H1 (cell line): ENCODE data around the gene ANP32A. TPM values are rescaled to one million over a fixed set of nuclear protein-coding genes. Genes with fewer than 3 reads are reported as not detected.

ENCODE experiments used
- CTCF ChIA-PET: fragments of 300-600 bp; sonication (Branson Sonifier 250); formaldehyde crosslinking; loops from one replicate; lab custom pipeline; 2021; ENCODE audit not compliant: partially characterized antibody; lab: Charles Lee
- POLR2A ChIA-PET: fragments of 300-600 bp; sonication (Branson Sonifier 250); formaldehyde crosslinking; loops from one replicate; lab custom pipeline; 2021; ENCODE audit warnings: inconsistent platforms; ENCODE audit not compliant: partially characterized antibody; lab: Charles Lee
- DNase-seq, 2 experiments: peaks; one replicate each; pipeline versions ENCODE4 v3.0.0 to v3.0.0-alpha.2; 2010 to 2022; ENCODE audit warnings: low spot score in 2 of 2, low read depth in 1 of 2, mixed read lengths in 1 of 2
- FAIRE-seq: peaks from 2 replicates; lab custom pipeline; 2011; peaks lifted over from hg19 to GRCh38; lab: Jason Lieb, UNC
- H2AFZ ChIP-seq: 2 replicates; pipeline ENCODE4 v1.8.1; 2012; ENCODE audit warnings: low read length, inconsistent platforms
- H2AK5ac ChIP-seq: 2 replicates; pipeline ENCODE4 v1.6.1; 2013; ENCODE audit warnings: low read depth, low read length
- H2BK120ac ChIP-seq: replicated peaks from 2 replicates; pipeline ENCODE3; 2013; ENCODE audit warnings: low read depth, low read length, inconsistent platforms
- H2BK12ac ChIP-seq: 2 replicates; pipeline ENCODE4 v1.6.1; 2013; ENCODE audit warnings: low read depth, low read length
- H2BK15ac ChIP-seq: 2 replicates; pipeline ENCODE4 v1.6.1; 2013; ENCODE audit warnings: low read length
- H2BK20ac ChIP-seq: 2 replicates; pipeline ENCODE4 v1.6.1; 2013; ENCODE audit warnings: low read length
- H2BK5ac ChIP-seq: 2 replicates; pipeline ENCODE4 v1.6.1; 2013; ENCODE audit warnings: low read depth, low read length
- H3K14ac ChIP-seq: 2 replicates; pipeline ENCODE4 v1.6.1; 2013; ENCODE audit warnings: inconsistent platforms; ENCODE audit not compliant: insufficient read length
- H3K18ac ChIP-seq: 2 replicates; pipeline ENCODE4 v1.6.1; 2013; ENCODE audit warnings: low read length; ENCODE audit errors: extremely low read depth
- H3K23ac ChIP-seq: 2 replicates; pipeline ENCODE4 v1.6.1; 2013; ENCODE audit warnings: inconsistent platforms; ENCODE audit not compliant: insufficient read length
- H3K23me2 ChIP-seq: 2 replicates; pipeline ENCODE4 v1.6.1; 2013; ENCODE audit warnings: low read depth, low read length
- H3K27ac ChIP-seq: 2 replicates; pipeline ENCODE4 v1.6.1; 2011; ENCODE audit warnings: low read depth, low read length, inconsistent platforms
- H3K27me3 ChIP-seq, 4 experiments: replicated peaks in 1 of 4; 1 replicate in 1 of 4; 2 replicates in 3 of 4; pipeline versions ENCODE4 v1.6.1 to v1.8.1; 2011 to 2013; ENCODE audit warnings: low read length in 3 of 4, mild to moderate bottlenecking in 3 of 4, inconsistent platforms in 2 of 4, mixed read lengths in 2 of 4, moderate library complexity in 1 of 4; ENCODE audit not compliant: control insufficient read depth in 3 of 4, insufficient read depth in 3 of 4; ENCODE audit errors: extremely low read depth in 1 of 4
- H3K36me3 ChIP-seq, 4 experiments: 2 replicates each; pipeline versions ENCODE4 v1.6.1 to v1.8.1; 2011 to 2013; ENCODE audit warnings: mild to moderate bottlenecking in 4 of 4, low read length in 3 of 4, moderate library complexity in 2 of 4, control low read depth in 1 of 4, inconsistent platforms in 1 of 4; ENCODE audit not compliant: insufficient read depth in 4 of 4, control insufficient read depth in 2 of 4
- H3K4ac ChIP-seq: replicated peaks from 2 replicates; pipeline ENCODE3; 2013; ENCODE audit warnings: low read length, low read depth, mixed read lengths, inconsistent platforms; ENCODE audit not compliant: insufficient read length
- H3K4me1 ChIP-seq, 4 experiments: replicated peaks in 1 of 4; 1 replicate in 1 of 4; 2 replicates in 3 of 4; pipeline versions ENCODE4 v1.6.1 to v1.8.1; 2011 to 2013; ENCODE audit warnings: low read length in 3 of 4, inconsistent platforms in 2 of 4, mixed read lengths in 1 of 4; ENCODE audit not compliant: insufficient read depth in 4 of 4, control insufficient read depth in 3 of 4
- H3K4me2 ChIP-seq, 2 experiments: 2 replicates each; pipeline versions ENCODE4 v1.6.1 to v1.8.1; 2011 to 2013; ENCODE audit warnings: low read depth in 2 of 2, low read length in 2 of 2, control low read depth in 1 of 2, inconsistent platforms in 1 of 2, mild to moderate bottlenecking in 1 of 2; ENCODE audit not compliant: insufficient read depth in 1 of 2
- H3K4me3 ChIP-seq, 4 experiments: fragments of 200-600, 300-600 bp in 1 of 4; sonication (generic), shearing (Covaris generic), sonication (Bioruptor Twin) in 1 of 4; 2 replicates each; pipeline versions ENCODE4 v1.5.1 to v1.8.1; 2011 to 2016; ENCODE audit warnings: low read length in 4 of 4, low read depth in 3 of 4, control low read depth in 2 of 4, inconsistent platforms in 2 of 4, mild to moderate bottlenecking in 2 of 4, mixed read lengths in 1 of 4, moderate library complexity in 1 of 4; ENCODE audit not compliant: insufficient read depth in 2 of 4; ENCODE audit errors: extremely low read depth in 1 of 4
- H3K56ac ChIP-seq: replicated peaks from 2 replicates; pipeline ENCODE3; 2013; ENCODE audit warnings: low read depth, mild to moderate bottlenecking, mixed read lengths, low read length, inconsistent platforms; ENCODE audit not compliant: insufficient read length
- H3K79me1 ChIP-seq: 2 replicates; pipeline ENCODE4 v1.6.1; 2013; ENCODE audit warnings: low read depth, low read length, control low read depth
- H3K79me2 ChIP-seq, 2 experiments: 2 replicates each; pipeline versions ENCODE4 v1.6.1 to v1.8.1; 2012 to 2013; ENCODE audit warnings: low read length in 2 of 2, mild to moderate bottlenecking in 2 of 2, inconsistent platforms in 1 of 2; ENCODE audit not compliant: insufficient read depth in 2 of 2, control insufficient read depth in 1 of 2
- H3K9ac ChIP-seq, 4 experiments: replicated peaks in 1 of 4; 1 replicate in 1 of 4; 2 replicates in 3 of 4; pipeline versions ENCODE4 v1.6.1 to v1.8.1; 2011 to 2013; ENCODE audit warnings: low read depth in 3 of 4, low read length in 3 of 4, control low read depth in 2 of 4, mild to moderate bottlenecking in 2 of 4, moderate library complexity in 2 of 4, inconsistent platforms in 1 of 4; ENCODE audit errors: extremely low read depth in 1 of 4
- H3K9me3 ChIP-seq, 2 experiments: 2 replicates each; pipeline versions ENCODE4 v1.6.1 to v1.8.1; 2012 to 2013; ENCODE audit warnings: mild to moderate bottlenecking in 2 of 2, moderate library complexity in 2 of 2, control low read depth in 1 of 2, inconsistent platforms in 1 of 2, low read depth in 1 of 2, low read length in 1 of 2, mixed read lengths in 1 of 2; ENCODE audit not compliant: insufficient read depth in 2 of 2
- H4K20me1 ChIP-seq, 2 experiments: replicated peaks in 1 of 2; 2 replicates each; pipeline versions ENCODE3 to v1.8.1; 2011 to 2013; ENCODE audit warnings: inconsistent platforms in 2 of 2, low read length in 2 of 2, mild to moderate bottlenecking in 1 of 2; ENCODE audit not compliant: insufficient read depth in 2 of 2, control insufficient read depth in 1 of 2
- H4K5ac ChIP-seq: 2 replicates; pipeline ENCODE4 v1.6.1; 2013; ENCODE audit warnings: low read length, low read depth, mixed read lengths, inconsistent platforms; ENCODE audit not compliant: insufficient read length
- H4K8ac ChIP-seq: 2 replicates; pipeline ENCODE4 v1.8.0; 2013; ENCODE audit warnings: mild to moderate bottlenecking, moderate library complexity, low read length, inconsistent platforms; ENCODE audit not compliant: insufficient read depth; ENCODE audit errors: extremely low read depth
- H4K91ac ChIP-seq: replicated peaks from 2 replicates; pipeline ENCODE3; 2013; ENCODE audit warnings: low read length, mixed read lengths, inconsistent platforms; ENCODE audit not compliant: insufficient read length
- ATF2 ChIP-seq: IDR thresholded peaks from 2 replicates; pipeline ENCODE4 v1.6.1; 2012; ENCODE audit warnings: low read length, inconsistent platforms
- BCL11A ChIP-seq, 2 experiments: IDR thresholded peaks; one replicate each; pipeline ENCODE4 v1.6.1; 2011; ENCODE audit warnings: low read depth in 2 of 2, low read length in 2 of 2, mild to moderate bottlenecking in 2 of 2
- CBX5 ChIP-seq: fragments of 300-800, 300-1000 bp; sonication (generic); IDR thresholded peaks from 2 replicates; pipeline ENCODE4 v1.7.1; 2016; ENCODE audit warnings: antibody characterized with exemption, low read length, low read depth
- CHD2 ChIP-seq: IDR thresholded peaks from 2 replicates; pipeline ENCODE4 v1.6.1; 2012; ENCODE audit warnings: low read length, improper control_type of control experiment
- EGR1 ChIP-seq: IDR thresholded peaks from 2 replicates; pipeline ENCODE4 v1.6.1; 2011; ENCODE audit warnings: low read depth, low read length, borderline replicate concordance
- NRF1 ChIP-seq: IDR thresholded peaks from 2 replicates; pipeline ENCODE4 v1.6.1; 2011; ENCODE audit warnings: mild to moderate bottlenecking, low read depth, low read length, improper control_type of control experiment
- PHF8 ChIP-seq: fragments of 200-600 bp; sonication (generic); conservative IDR thresholded peaks from 2 replicates; pipeline ENCODE4 v1.7.1; 2012; ENCODE audit warnings: low read depth, mild to moderate bottlenecking, inconsistent platforms, low read length, moderate library complexity
- POLR2A ChIP-seq, 2 experiments: IDR thresholded peaks; 1 replicate in 1 of 2; 2 replicates in 1 of 2; pipeline ENCODE4 v1.6.1; 2011; ENCODE audit warnings: low read depth in 2 of 2, low read length in 2 of 2, mild to moderate bottlenecking in 2 of 2; ENCODE audit errors: control extremely low read depth in 1 of 2
- SP1 ChIP-seq: IDR thresholded peaks from 2 replicates; pipeline ENCODE4 v1.6.1; 2011; ENCODE audit warnings: low read depth, low read length
- SP2 ChIP-seq: IDR thresholded peaks from 2 replicates; pipeline ENCODE4 v1.6.1; 2012; ENCODE audit warnings: mild to moderate bottlenecking, low read length, inconsistent platforms
- SRF ChIP-seq: IDR thresholded peaks from 2 replicates; pipeline ENCODE4 v1.6.1; 2011; ENCODE audit warnings: mild to moderate bottlenecking, low read depth, low read length, moderate library complexity
- TAF1 ChIP-seq: IDR thresholded peaks from 2 replicates; pipeline ENCODE4 v1.6.1; 2011; ENCODE audit warnings: mild to moderate bottlenecking, low read depth, low read length
- WGBS, 2 experiments: shearing (Covaris generic) in 1 of 2; methylation state at CpG; one replicate each; pipeline versions ENCODE4 v1.1.6 to v1.1.7; 2013 to 2015; ENCODE audit warnings: low lambda C conversion rate in 2 of 2, mixed read lengths in 2 of 2, inconsistent platforms in 1 of 2, low coverage in 1 of 2, missing lambda C conversion rate in 1 of 2; ENCODE audit not compliant: insufficient replicate concordance in 2 of 2, insufficient coverage in 1 of 2, insufficient read length in 1 of 2; ENCODE audit errors: extremely low coverage in 1 of 2, missing lambda C conversion rate in 1 of 2; 5-methylcytosine and 5-hydroxymethylcytosine counted together
- polyA plus RNA-seq, 7 experiments: library from polyadenylated mRNA; depleted of rRNA in 3 of 7; stranded (reverse) in 5 of 7; unstranded in 2 of 7; fragments of >200 nt in 5 of 7; fragments of 200-250 nt in 2 of 7; gene quantifications; 1 replicate in 5 of 7; 2 replicates in 1 of 7; 4 replicates in 1 of 7; pipeline versions ENCODE4 v1.2.1 to v1.2.3, GENCODE V29; 2011 to 2013; ENCODE audit warnings: missing spikeins in 2 of 7, mixed read lengths in 2 of 7
- total RNA-seq: library from RNA; stranded (reverse); fragmentation: NEBNext Ultra II Directional; extraction: Animal tissue kit (Norgen Biotek cat#: 25700); gene quantifications from 2 replicates; pipeline ENCODE4 v1.2.1, GENCODE V29; 2021

Gene ANP32A
- total and polyA plus RNA-seq, 2 of the 8 experiments (the other 6 are each of a cell fraction or from before 2014, with no cell fraction given) = 70.8 to 295 TPM

- H2BK5ac ChIP-seq = no peak overlapping the region
- no peak overlapping the region for H2BK120ac ChIP-seq
- H3K79me2 ChIP-seq = peaks cover 63 to 99% of the 10 kb centered on the region in 2 experiments
- ChIA-PET CTCF (interaction anchor here (0.7 to 2.4 kb wide), 7 partner anchors 13 to 596 kb away, joined by 3 to 10 read pairs (median 4); no protein-coding TSS in a partner anchor), POLR2A (no interaction called here)
- H3K27me3 ChIP-seq = no peaks in the 10 kb centered on the region
- H3K9ac ChIP-seq = no peak overlapping the region
- H3K79me1 ChIP-seq = peaks cover 34% of the 10 kb centered on the region
- WGBS, 2 experiments = 71% methylated on average over 4 of the region's 4 CpGs; no CpG with 5 or more reads in 1 of the 2 experiments
- no peak overlapping the region for H3K4ac ChIP-seq
- H2BK20ac ChIP-seq = no peak overlapping the region
- H3K4me3 ChIP-seq = no peak overlapping the region
- H3K18ac ChIP-seq = no peak overlapping the region
- no peak overlapping the region for H3K27ac ChIP-seq
- FAIRE-seq (no peak), DNase-seq (no peak)
- peaks cover 12 to 31% (median 18%) of the 10 kb centered on the region in 4 experiments for H3K4me1 ChIP-seq
- peaks cover 5% of the 10 kb centered on the region for H3K23me2 ChIP-seq
- peaks cover 61 to 72% of the 10 kb centered on the region in 2 experiments for H4K20me1 ChIP-seq
- H4K5ac ChIP-seq = no peak overlapping the region
- H3K36me3 ChIP-seq = peaks cover 0 to under 1% (median 0%) of the 10 kb centered on the region in 4 experiments; a peak in 1 of 8 replicates
- no peak overlapping the region for H2AK5ac ChIP-seq
- no peak overlapping the region for H4K91ac ChIP-seq
- no peak overlapping the region for H3K23ac ChIP-seq
- no peak overlapping the region for H3K56ac ChIP-seq
- H2BK15ac ChIP-seq = no peak overlapping the region
- no peak overlapping the region for H3K4me2 ChIP-seq
- H3K14ac ChIP-seq = no peak overlapping the region
- no peak overlapping the region for H4K8ac ChIP-seq
- no peak overlapping the region for H2BK12ac ChIP-seq
- H2AFZ ChIP-seq = no peak overlapping the region
- H3K9me3 ChIP-seq = no peaks in the 10 kb centered on the region
- no peak for TF ChIP-seq ATF2
- TF ChIP-seq NRF1 = no peak
- no peak for TF ChIP-seq EGR1
- TF ChIP-seq SP1 = no peak
- TF ChIP-seq CBX5 = no peak
- no peak for TF ChIP-seq PHF8
- no peak for TF ChIP-seq BCL11A (IDR thresholded peaks at IDR 0.05; ENCODE audit: low read depth in 2 of 2, low read length in 2 of 2)
- TF ChIP-seq SRF = no peak
- TF ChIP-seq CHD2 = no peak
- no peak for TF ChIP-seq POLR2A (IDR thresholded peaks at IDR 0.05; ENCODE audit: control extremely low read depth in 1 of 2, low read depth in 2 of 2, low read length in 2 of 2)
- no peak for TF ChIP-seq SP2
- no peak for TF ChIP-seq TAF1
Observed at GRCh38 chr15:68812597-68813431, 7.9 kb downstream of the ANP32A start.
